ENCODE results near the gene ATXN1.

The ATXN1 gene

DNA sequence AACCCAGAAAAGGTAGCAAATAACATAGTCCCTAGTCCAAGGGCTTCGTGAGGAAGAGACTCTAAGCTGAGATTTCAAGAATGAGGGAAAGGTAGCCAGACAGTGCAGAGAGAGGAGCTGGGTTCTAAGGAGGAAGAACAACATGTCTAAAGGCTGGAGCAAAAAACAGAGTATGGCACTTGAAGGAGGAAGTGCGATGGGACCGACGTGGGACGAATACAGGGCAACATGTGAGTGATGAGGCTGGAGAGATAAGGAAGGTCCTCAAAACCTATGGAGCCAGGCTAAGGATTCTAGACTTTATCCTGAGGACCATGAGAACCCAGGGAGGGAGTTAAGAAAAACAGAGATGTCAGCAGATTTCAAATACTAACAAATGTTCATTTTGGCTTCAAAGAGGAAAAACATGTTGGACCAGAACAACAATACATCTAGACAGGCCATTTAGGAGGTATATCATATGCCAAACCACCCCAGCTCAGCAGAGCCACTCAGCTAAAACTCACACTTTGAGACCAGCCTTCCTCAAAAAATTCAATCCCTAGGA lies 17.5 kb downstream of the ATXN1 start:
- TF ChIP-seq, protein P1, sequence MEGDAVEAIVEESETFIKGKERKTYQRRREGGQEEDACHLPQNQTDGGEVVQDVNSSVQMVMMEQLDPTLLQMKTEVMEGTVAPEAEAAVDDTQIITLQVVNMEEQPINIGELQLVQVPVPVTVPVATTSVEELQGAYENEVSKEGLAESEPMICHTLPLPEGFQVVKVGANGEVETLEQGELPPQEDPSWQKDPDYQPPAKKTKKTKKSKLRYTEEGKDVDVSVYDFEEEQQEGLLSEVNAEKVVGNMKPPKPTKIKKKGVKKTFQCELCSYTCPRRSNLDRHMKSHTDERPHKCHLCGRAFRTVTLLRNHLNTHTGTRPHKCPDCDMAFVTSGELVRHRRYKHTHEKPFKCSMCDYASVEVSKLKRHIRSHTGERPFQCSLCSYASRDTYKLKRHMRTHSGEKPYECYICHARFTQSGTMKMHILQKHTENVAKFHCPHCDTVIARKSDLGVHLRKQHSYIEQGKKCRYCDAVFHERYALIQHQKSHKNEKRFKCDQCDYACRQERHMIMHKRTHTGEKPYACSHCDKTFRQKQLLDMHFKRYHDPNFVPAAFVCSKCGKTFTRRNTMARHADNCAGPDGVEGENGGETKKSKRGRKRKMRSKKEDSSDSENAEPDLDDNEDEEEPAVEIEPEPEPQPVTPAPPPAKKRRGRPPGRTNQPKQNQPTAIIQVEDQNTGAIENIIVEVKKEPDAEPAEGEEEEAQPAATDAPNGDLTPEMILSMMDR (IDR thresholded peaks at IDR 0.05; ENCODE audit: low read depth, low read length, missing control alignments), result no peak
- DNase-seq (ENCODE audit: extremely low read depth, low read depth), result no peak
- no peak overlapping the region for H3K4me3 ChIP-seq (replicated peaks; ENCODE audit: low read depth, low read length)

DNA sequence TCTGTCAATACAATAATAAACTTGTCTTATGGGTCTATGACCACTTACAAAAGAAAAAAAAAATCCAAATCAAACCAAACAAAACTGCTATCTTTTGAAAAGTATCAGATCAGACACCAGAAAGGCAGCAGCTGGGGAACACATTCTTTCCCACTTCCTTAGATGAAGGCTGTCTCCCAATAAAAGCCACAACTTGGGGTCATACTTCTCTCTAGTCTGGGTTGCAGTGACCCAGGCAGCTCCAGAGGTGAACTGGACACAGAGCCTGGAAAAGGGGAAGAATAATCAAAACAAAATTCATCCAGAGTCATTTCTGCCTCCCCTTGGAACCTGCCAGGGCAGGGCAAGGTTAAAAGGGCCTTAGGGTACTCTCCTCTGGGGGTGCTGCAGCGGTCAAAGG lies 19.1 kb downstream of the ATXN1 start:
- no peak overlapping the region for H3K4me3 ChIP-seq (replicated peaks; ENCODE audit: low read depth, low read length)
- no peak for DNase-seq (ENCODE audit: extremely low read depth, low read depth)
- TF ChIP-seq, protein P1 (IDR thresholded peaks at IDR 0.05; ENCODE audit: low read depth, low read length, missing control alignments), result no peak

DNA sequence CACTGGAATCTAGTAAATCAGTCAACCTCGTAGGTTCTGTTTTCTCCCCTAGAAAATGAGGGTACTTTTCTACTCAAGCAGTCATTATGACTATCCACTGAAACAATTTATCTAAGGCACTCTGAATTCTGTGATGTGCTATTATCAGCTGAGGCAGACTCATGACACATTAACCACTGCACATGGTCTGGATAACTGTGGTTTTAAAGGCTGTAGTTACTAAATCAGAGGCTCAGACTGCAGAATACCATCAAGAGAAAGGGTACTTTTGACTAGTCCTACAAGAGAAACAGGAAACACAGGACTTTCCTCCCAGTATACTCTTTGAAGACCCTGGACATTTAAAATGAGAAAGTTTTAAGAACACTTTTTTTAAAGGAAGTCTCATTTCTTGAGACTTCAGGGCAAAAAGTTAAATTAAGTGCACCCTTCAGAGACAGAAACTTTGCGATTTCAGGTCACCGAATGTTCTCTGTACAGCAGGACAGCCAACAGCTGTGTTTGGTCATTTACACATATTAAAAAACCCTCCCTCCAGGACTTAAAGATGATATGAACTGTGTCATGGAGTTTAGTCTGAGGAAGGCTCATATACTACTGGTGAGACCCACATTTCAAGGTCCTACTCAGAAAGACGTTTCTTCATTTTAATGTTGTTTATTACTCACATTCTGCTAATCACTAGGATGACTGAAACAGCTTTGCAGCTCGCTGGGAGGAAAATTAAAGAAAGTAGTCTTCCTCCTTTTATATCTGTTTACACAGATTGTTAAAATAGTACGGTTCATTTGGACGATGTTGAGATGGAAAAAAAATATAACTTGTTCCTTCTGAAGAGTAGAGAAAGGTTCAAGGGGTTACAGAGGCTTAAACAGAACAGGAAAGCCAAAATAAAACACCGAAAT lies 19.9 kb downstream of the ATXN1 start:
- H3K4me3 ChIP-seq (replicated peaks; ENCODE audit: low read depth, low read length), result no peak overlapping the region
- peak; percentile 85 for DNase-seq (ENCODE audit: extremely low read depth, low read depth)
- TF ChIP-seq, protein P1 (IDR thresholded peaks at IDR 0.05; ENCODE audit: low read depth, low read length, missing control alignments), result no peak

DNA sequence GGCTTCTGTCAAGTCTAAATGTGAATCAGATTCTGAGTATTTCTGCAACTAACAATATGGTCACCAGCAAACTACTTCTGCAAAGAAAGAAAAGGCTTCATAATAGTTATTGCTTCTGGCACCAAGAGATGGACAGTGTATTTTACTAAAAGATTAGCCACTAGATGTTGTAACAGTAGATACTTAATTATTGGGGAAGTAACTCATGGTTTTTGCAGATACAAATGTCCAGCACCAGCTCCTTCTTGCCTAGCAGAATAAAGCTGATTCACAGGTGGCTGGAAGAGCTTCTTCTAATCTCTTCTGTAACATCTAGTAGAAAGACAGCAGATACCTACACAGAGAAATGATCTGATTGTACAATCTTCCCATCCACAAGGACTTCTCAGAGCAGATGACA lies 21.2 kb downstream of the ATXN1 start:
- no peak overlapping the region for H3K4me3 ChIP-seq (replicated peaks; ENCODE audit: low read depth, low read length)
- TF ChIP-seq, protein P1 (IDR thresholded peaks at IDR 0.05; ENCODE audit: low read depth, low read length, missing control alignments), result no peak
- DNase-seq (ENCODE audit: extremely low read depth, low read depth), result no peak

DNA sequence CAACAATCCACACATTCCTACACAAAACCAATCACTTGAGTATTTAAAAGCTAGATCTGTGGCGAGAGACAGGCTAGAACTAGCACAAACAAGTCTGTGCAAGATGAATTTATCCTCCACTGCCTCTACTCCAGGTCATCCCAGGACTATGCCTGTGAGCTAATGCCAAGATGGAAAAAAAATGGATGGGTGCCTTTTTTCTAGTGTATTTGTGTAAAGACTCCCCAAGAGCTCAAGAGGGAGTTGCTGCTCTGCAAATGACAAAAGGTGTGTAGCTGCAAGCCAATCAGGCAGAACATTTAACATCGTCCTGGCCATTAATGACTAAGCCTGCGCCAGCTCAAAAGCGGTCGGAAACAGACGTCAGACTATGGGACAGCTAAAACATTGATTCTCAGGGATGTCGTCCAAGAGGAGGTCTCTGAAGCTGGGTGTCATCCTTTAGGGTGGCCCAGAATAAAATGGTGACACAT lies 21.9 kb downstream of the ATXN1 start:
- DNase-seq (ENCODE audit: extremely low read depth, low read depth), result no peak
- H3K4me3 ChIP-seq (replicated peaks; ENCODE audit: low read depth, low read length), result no peak overlapping the region
- TF ChIP-seq, protein P1 (IDR thresholded peaks at IDR 0.05; ENCODE audit: low read depth, low read length, missing control alignments), result no peak

DNA sequence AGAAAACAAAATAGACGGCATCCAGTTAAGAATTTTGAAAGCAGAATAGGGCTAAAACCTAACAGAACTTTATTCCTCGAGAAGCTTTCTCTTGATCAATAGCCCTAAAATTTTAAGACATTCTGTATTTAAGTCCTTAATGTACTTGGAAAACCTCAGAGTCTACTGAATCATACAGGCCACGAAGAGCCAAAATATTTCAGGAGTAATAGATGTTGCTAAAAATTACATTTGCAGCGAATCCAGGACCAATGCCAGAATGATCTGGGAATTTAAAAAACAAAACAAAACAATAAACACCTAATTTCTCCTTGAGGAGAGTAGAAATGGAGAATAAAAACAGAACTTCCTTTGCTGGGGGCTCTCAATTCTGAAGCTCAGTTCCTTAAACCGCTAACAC lies 23.3 kb downstream of the ATXN1 start:
- TF ChIP-seq, protein P1 (IDR thresholded peaks at IDR 0.05; ENCODE audit: low read depth, low read length, missing control alignments), result no peak
- no peak overlapping the region for H3K4me3 ChIP-seq (replicated peaks; ENCODE audit: low read depth, low read length)

More for the DNA sequence above, 23.3 kb downstream of the ATXN1 start:
- DNase-seq (ENCODE audit: extremely low read depth, low read depth), result no peak

All from HFF-Myc (cell line).